Lower leg skin (tissue), 3 donors: Measurements from ENCODE around the gene TMIE.

Experiments
- POLR2A ChIP-seq, 2 donors: fragments of 450-650 bp; IDR thresholded peaks; one replicate each; pipeline ENCODE4 v1.6.1; 2016 to 2017; ENCODE audit warnings: antibody characterized with exemption in 2 of 2, mild to moderate bottlenecking in 1 of 2, moderate library complexity in 1 of 2
- TF ChIP-seq, protein P1 (sequence below), 3 donors: fragments of 450-650 bp; IDR thresholded peaks; one replicate each; pipeline ENCODE4 v1.5.1; 2016; ENCODE audit warnings: antibody characterized with exemption in 3 of 3, mild to moderate bottlenecking in 3 of 3, moderate library complexity in 2 of 3

DNA sequence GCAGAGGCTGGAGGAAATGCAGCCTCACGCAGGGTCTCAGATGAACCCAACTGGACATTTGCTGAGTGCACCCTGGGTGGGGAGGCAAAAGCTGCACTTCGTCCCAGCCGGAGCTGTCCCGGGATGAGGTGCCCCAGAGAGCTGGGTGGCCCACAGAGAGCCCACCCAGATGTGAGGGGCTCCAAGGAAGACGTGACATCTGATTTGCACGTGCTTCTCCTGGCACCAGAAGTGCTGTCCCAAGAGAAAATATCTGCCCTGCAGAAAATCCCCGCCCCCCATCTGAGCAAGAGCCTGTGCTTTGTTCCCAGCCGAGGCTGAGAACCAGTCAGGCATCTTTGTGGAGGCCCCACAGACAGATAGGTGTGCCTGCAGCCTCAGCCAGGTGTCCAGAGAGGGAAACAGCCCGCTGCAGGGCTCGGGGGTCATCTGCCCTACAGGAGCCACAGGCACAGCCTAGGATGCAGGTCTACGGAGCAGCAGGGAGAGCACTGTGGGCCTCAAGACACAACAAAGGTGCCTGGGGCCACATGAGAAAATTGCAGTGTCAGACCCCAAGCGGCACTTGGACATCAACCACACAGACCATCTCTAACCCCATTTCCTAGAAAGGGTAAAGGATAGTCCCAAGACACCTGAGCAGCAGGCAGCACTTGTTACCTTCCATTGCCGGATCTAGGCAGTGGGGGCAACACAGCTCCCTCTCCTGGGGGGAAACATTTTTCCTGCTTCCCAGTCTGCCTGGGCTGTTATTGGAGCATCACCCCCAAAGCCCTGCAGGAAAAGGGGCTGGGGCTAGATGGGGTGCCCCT lies 5.8 kb downstream of the TMIE start:
- TF ChIP-seq POLR2A (IDR thresholded peaks at IDR 0.05), result no peak
- TF ChIP-seq, protein P1, sequence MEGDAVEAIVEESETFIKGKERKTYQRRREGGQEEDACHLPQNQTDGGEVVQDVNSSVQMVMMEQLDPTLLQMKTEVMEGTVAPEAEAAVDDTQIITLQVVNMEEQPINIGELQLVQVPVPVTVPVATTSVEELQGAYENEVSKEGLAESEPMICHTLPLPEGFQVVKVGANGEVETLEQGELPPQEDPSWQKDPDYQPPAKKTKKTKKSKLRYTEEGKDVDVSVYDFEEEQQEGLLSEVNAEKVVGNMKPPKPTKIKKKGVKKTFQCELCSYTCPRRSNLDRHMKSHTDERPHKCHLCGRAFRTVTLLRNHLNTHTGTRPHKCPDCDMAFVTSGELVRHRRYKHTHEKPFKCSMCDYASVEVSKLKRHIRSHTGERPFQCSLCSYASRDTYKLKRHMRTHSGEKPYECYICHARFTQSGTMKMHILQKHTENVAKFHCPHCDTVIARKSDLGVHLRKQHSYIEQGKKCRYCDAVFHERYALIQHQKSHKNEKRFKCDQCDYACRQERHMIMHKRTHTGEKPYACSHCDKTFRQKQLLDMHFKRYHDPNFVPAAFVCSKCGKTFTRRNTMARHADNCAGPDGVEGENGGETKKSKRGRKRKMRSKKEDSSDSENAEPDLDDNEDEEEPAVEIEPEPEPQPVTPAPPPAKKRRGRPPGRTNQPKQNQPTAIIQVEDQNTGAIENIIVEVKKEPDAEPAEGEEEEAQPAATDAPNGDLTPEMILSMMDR (IDR thresholded peaks at IDR 0.05), result no peak
